H9 (cell line): ENCODE data around the gene NSF. TPM values are rescaled to one million over a fixed set of nuclear protein-coding genes. Genes with fewer than 3 reads are reported as not detected.

ENCODE experiments used
- DNase-seq: peaks from one replicate; pipeline ENCODE4 v3.0.0-alpha.2; 2017
- H2AFZ ChIP-seq: one replicate; pipeline ENCODE4 v1.6.1; 2013; ENCODE audit warnings: mild to moderate bottlenecking, low read length, control low read depth, moderate library complexity
- H2AK5ac ChIP-seq: 2 replicates; pipeline ENCODE4 v1.6.1; 2013; ENCODE audit warnings: low read length, control low read depth, mixed read lengths; ENCODE audit not compliant: insufficient read length
- H2BK120ac ChIP-seq: one replicate; pipeline ENCODE4 v1.6.1; 2013; ENCODE audit warnings: low read depth, mild to moderate bottlenecking, low read length, control low read depth, inconsistent platforms; ENCODE audit not compliant: poor library complexity, severe bottlenecking
- H2BK12ac ChIP-seq: 2 replicates; pipeline ENCODE4 v1.6.1; 2013; ENCODE audit warnings: low read length, control low read depth, mixed read lengths, low read depth; ENCODE audit not compliant: insufficient read length
- H2BK15ac ChIP-seq: 2 replicates; pipeline ENCODE4 v1.6.1; 2013; ENCODE audit warnings: low read depth, low read length, control low read depth
- H2BK20ac ChIP-seq: one replicate; pipeline ENCODE4 v1.6.1; 2013; ENCODE audit warnings: low read depth, mild to moderate bottlenecking, low read length, control low read depth, inconsistent platforms; ENCODE audit not compliant: poor library complexity, severe bottlenecking
- H2BK5ac ChIP-seq: 2 replicates; pipeline ENCODE4 v1.6.1; 2013; ENCODE audit warnings: low read length, control low read depth, mixed read lengths; ENCODE audit not compliant: insufficient read length
- H3K14ac ChIP-seq: 2 replicates; pipeline ENCODE4 v1.6.1; 2013; ENCODE audit warnings: low read length, control low read depth; ENCODE audit not compliant: insufficient read depth
- H3K18ac ChIP-seq: 2 replicates; pipeline ENCODE4 v1.6.1; 2013; ENCODE audit warnings: low read depth, mild to moderate bottlenecking, mixed read lengths, low read length, control low read depth; ENCODE audit not compliant: insufficient read length
- H3K23ac ChIP-seq: 2 replicates; pipeline ENCODE4 v1.6.1; 2013; ENCODE audit warnings: low read length, control low read depth, mixed read lengths, low read depth; ENCODE audit not compliant: insufficient read length
- H3K23me2 ChIP-seq: 2 replicates; pipeline ENCODE4 v1.6.1; 2013; ENCODE audit warnings: low read depth, mild to moderate bottlenecking, mixed read lengths, low read length, control low read depth; ENCODE audit not compliant: insufficient read length, poor library complexity, severe bottlenecking
- H3K27ac ChIP-seq: 2 replicates; pipeline ENCODE4 v1.5.1; 2013; ENCODE audit warnings: low read length, control low read depth, mixed read lengths, low read depth; ENCODE audit not compliant: insufficient read length
- H3K27me3 ChIP-seq: 2 replicates; pipeline ENCODE4 v1.6.1; 2013; ENCODE audit warnings: low read length, control low read depth, inconsistent platforms; ENCODE audit not compliant: insufficient read depth
- H3K4ac ChIP-seq: 2 replicates; pipeline ENCODE4 v1.6.1; 2013; ENCODE audit warnings: low read depth, mild to moderate bottlenecking, control low read depth, inconsistent platforms, low read length, moderate library complexity
- H3K4me1 ChIP-seq: 2 replicates; pipeline ENCODE4 v1.6.1; 2013; ENCODE audit warnings: low read length, control low read depth, inconsistent platforms; ENCODE audit not compliant: insufficient read depth
- H3K4me2 ChIP-seq: 2 replicates; pipeline ENCODE4 v1.6.1; 2013; ENCODE audit warnings: low read length, control low read depth, mixed read lengths; ENCODE audit not compliant: insufficient read length, insufficient read depth
- H3K56ac ChIP-seq: 2 replicates; pipeline ENCODE4 v1.6.1; 2013; ENCODE audit warnings: low read depth, mild to moderate bottlenecking, mixed read lengths, low read length, control low read depth; ENCODE audit not compliant: insufficient read length
- H3K79me1 ChIP-seq: 2 replicates; pipeline ENCODE4 v1.6.1; 2013; ENCODE audit warnings: low read depth, mild to moderate bottlenecking, moderate library complexity, low read length, control low read depth, inconsistent platforms; ENCODE audit not compliant: insufficient read depth, poor library complexity, severe bottlenecking
- H3K79me2 ChIP-seq: 2 replicates; pipeline ENCODE4 v1.6.1; 2013; ENCODE audit warnings: low read length, control low read depth, inconsistent platforms; ENCODE audit not compliant: insufficient read depth
- H3K9ac ChIP-seq: 2 replicates; pipeline ENCODE4 v1.6.1; 2013; ENCODE audit warnings: low read length, control low read depth, mixed read lengths; ENCODE audit not compliant: insufficient read length; ENCODE audit errors: extremely low read depth
- H3K9me3 ChIP-seq: one replicate; pipeline ENCODE4 v1.6.1; 2013; ENCODE audit warnings: low read depth, low read length, inconsistent platforms; ENCODE audit not compliant: control insufficient read depth
- H3T11ph ChIP-seq: one replicate; pipeline ENCODE4 v1.6.1; 2013; ENCODE audit warnings: mild to moderate bottlenecking, low read length, control low read depth, inconsistent platforms
- H4K20me1 ChIP-seq: one replicate; pipeline ENCODE4 v1.6.1; 2013; ENCODE audit not compliant: control insufficient read depth, insufficient read length, insufficient read depth
- H4K5ac ChIP-seq: 2 replicates; pipeline ENCODE4 v1.6.1; 2013; ENCODE audit warnings: low read depth, mild to moderate bottlenecking, mixed read lengths, low read length, control low read depth; ENCODE audit not compliant: insufficient read length
- H4K8ac ChIP-seq: replicated peaks from 2 replicates; pipeline ENCODE4 v1.6.1; 2013; ENCODE audit warnings: low read length, control low read depth, mixed read lengths, low read depth; ENCODE audit not compliant: insufficient read length
- H4K91ac ChIP-seq: 2 replicates; pipeline ENCODE4 v1.6.1; 2013; ENCODE audit warnings: low read depth, mild to moderate bottlenecking, moderate library complexity, mixed read lengths, low read length, control low read depth; ENCODE audit not compliant: insufficient read length
- H3K27ac Mint-ChIP-seq, 3 experiments: 2 replicates in 2 of 3; 3 replicates in 1 of 3; pipeline ENCODE4 v1.8.0; 2020 to 2021; ENCODE audit warnings: mixed read lengths in 3 of 3, mild to moderate bottlenecking in 1 of 3, moderate library complexity in 1 of 3
- H3K27me3 Mint-ChIP-seq: 2 replicates; pipeline ENCODE4 v1.8.0; 2021; ENCODE audit warnings: low read depth, mild to moderate bottlenecking, moderate library complexity, mixed read lengths
- H3K36me3 Mint-ChIP-seq, 3 experiments: 2 replicates in 2 of 3; 3 replicates in 1 of 3; pipeline ENCODE4 v1.8.0; 2020 to 2021; ENCODE audit warnings: low read depth in 3 of 3, mixed read lengths in 3 of 3; ENCODE audit not compliant: insufficient read depth in 1 of 3
- H3K4me1 Mint-ChIP-seq, 2 experiments: 2 replicates each; pipeline ENCODE4 v1.8.0; 2020; ENCODE audit warnings: mixed read lengths in 2 of 2
- H3K4me3 Mint-ChIP-seq, 2 experiments: 2 replicates in 1 of 2; 3 replicates in 1 of 2; pipeline ENCODE4 v1.8.0; 2020 to 2021; ENCODE audit warnings: mild to moderate bottlenecking in 2 of 2, mixed read lengths in 2 of 2, moderate library complexity in 1 of 2
- H3K9me3 Mint-ChIP-seq, 2 experiments: 2 replicates in 1 of 2; 3 replicates in 1 of 2; pipeline ENCODE4 v1.8.0; 2020; ENCODE audit warnings: mild to moderate bottlenecking in 2 of 2, mixed read lengths in 2 of 2, moderate library complexity in 1 of 2
- CTCF ChIP-seq: fragments of 200-600 bp; sonication (generic); conservative IDR thresholded peaks from 3 replicates; pipeline ENCODE4 v1.8.0; 2021; ENCODE audit warnings: antibody characterized with exemption, mild to moderate bottlenecking
- WGBS: extraction: QIAGEN DNeasy Blood & Tissue Kit; methylation state at CpG from one replicate; pipeline ENCODE4 v1.1.7; 2013; ENCODE audit warnings: missing lambda C conversion rate, low lambda C conversion rate, mixed read lengths; ENCODE audit not compliant: insufficient read length; ENCODE audit errors: extremely low coverage; 5-methylcytosine and 5-hydroxymethylcytosine counted together
- total RNA-seq: library from RNA; stranded (reverse); gene quantifications from 2 replicates; pipeline ENCODE4 v1.2.1, GENCODE V29; 2021

NSF gene
- total RNA-seq, 1 experiment from 2014 or later, result 36.4 TPM

GRCh38 chr17:46777943-46778915 lies 187.8 kb downstream of the NSF start:
- H3K4me1 ChIP-seq, result peaks cover under 1% of the 10 kb centered on the region; the same call in 1 of the 2 replicates
- DNase-seq, result no peak
- no peak overlapping the region for H3T11ph ChIP-seq
- H4K91ac ChIP-seq, result no peak overlapping the region
- no peak overlapping the region for H2BK5ac ChIP-seq
- H3K18ac ChIP-seq, result no peak overlapping the region
- Mint-ChIP-seq H3K4me1 (peaks cover 32 to 47% of the 10 kb centered on the region in 2 experiments), H3K4me3 (no peak overlapping the region; a peak in 2 of 5 replicates), H3K9me3 (peaks cover 0 to 3% of the 10 kb centered on the region in 2 experiments; a peak in 1 of 5 replicates), H3K36me3 (peaks cover 2 to 13% (median 3%) of the 10 kb centered on the region in 3 experiments; a peak in 4 of 7 replicates), H3K27me3 (peaks cover 89% of the 10 kb centered on the region), H3K27ac (no peak overlapping the region)
- no peak overlapping the region for H3K56ac ChIP-seq
- H3K23me2 ChIP-seq, result no peaks in the 10 kb centered on the region
- H3K9me3 ChIP-seq, result no peaks in the 10 kb centered on the region
- no peak overlapping the region for H3K4ac ChIP-seq
- WGBS, result no CpG with 5 or more reads among the region's 23 CpGs
- H4K8ac ChIP-seq, result no peak overlapping the region
- H2AFZ ChIP-seq, result no peak overlapping the region
- no peak overlapping the region for H3K14ac ChIP-seq
- no peak overlapping the region for H3K4me2 ChIP-seq
- no peak for TF ChIP-seq CTCF
- H2BK12ac ChIP-seq, result no peak overlapping the region
- H4K5ac ChIP-seq, result no peak overlapping the region
- no peak overlapping the region for H2AK5ac ChIP-seq
- H2BK15ac ChIP-seq, result no peak overlapping the region
- no peaks in the 10 kb centered on the region for H4K20me1 ChIP-seq
- H2BK20ac ChIP-seq, result no peak overlapping the region
- no peak overlapping the region for H3K23ac ChIP-seq
- no peak overlapping the region for H3K27ac ChIP-seq
- H3K27me3 ChIP-seq, result peaks cover 17% of the 10 kb centered on the region; the same call in 1 of the 2 replicates
- no peak overlapping the region for H2BK120ac ChIP-seq
- no peak overlapping the region for H3K9ac ChIP-seq
- no peaks in the 10 kb centered on the region for H3K79me2 ChIP-seq
- H3K79me1 ChIP-seq, result no peaks in the 10 kb centered on the region
